ENCODE data around the gene CSNK1E.

CSNK1E gene

GRCh38 chr22:38249803-38250642, 67.2 kb downstream of the CSNK1E start:
- TF ChIP-seq CTCF (IDR thresholded peaks at IDR 0.05; ENCODE audit: insufficient read depth, low read length, missing control alignments) = no peak
- no peak overlapping the region for H3K4me3 ChIP-seq (ENCODE audit: low read depth, low read length)
- ChIA-PET POLR2A (no interaction called here), CTCF (interaction anchor here (1.0 kb wide), 1 partner anchor 11 kb away, joined by 3 read pairs; no protein-coding TSS in a partner anchor)
- DNase-seq (ENCODE audit: low read depth, low spot score) = no peak

GRCh38 chr22:38249301-38249700, 67.9 kb downstream of the CSNK1E start:
- TF ChIP-seq CTCF (IDR thresholded peaks at IDR 0.05; ENCODE audit: insufficient read depth, low read length, missing control alignments) = no peak
- DNase-seq (ENCODE audit: low read depth, low spot score) = no peak
- H3K4me3 ChIP-seq (ENCODE audit: low read depth, low read length) = no peak overlapping the region
- POLR2A ChIA-PET = no interaction called here
- CTCF ChIA-PET = interaction anchor here (1.0 kb wide), 1 partner anchor 12 kb away, joined by 3 read pairs; no protein-coding TSS in a partner anchor

- H3K4me3 ChIP-seq (ENCODE audit: low read depth, low read length) = no peak overlapping the region
- POLR2A ChIA-PET = no interaction called here
- no peak for TF ChIP-seq CTCF (IDR thresholded peaks at IDR 0.05; ENCODE audit: insufficient read depth, low read length, missing control alignments)
- DNase-seq (ENCODE audit: low read depth, low spot score) = no peak
- CTCF ChIA-PET = no interaction called here
Measured at GRCh38 chr22:38248280-38248679, 69.0 kb downstream of the CSNK1E start.

- no peak for TF ChIP-seq CTCF (IDR thresholded peaks at IDR 0.05; ENCODE audit: insufficient read depth, low read length, missing control alignments)
- no peak overlapping the region for H3K4me3 ChIP-seq (ENCODE audit: low read depth, low read length)
- CTCF ChIA-PET = no interaction called here
- no peak for DNase-seq (ENCODE audit: low read depth, low spot score)
- POLR2A ChIA-PET = no interaction called here
Measured at GRCh38 chr22:38247713-38248112, 69.5 kb downstream of the CSNK1E start.

- POLR2A ChIA-PET = no interaction called here
- no peak for TF ChIP-seq CTCF (IDR thresholded peaks at IDR 0.05; ENCODE audit: insufficient read depth, low read length, missing control alignments)
- DNase-seq (ENCODE audit: low read depth, low spot score) = no peak
- H3K4me3 ChIP-seq (ENCODE audit: low read depth, low read length) = no peak overlapping the region
- CTCF ChIA-PET = interaction anchor here (1.1 kb wide), 1 partner anchor 14 kb away, joined by 3 read pairs; no protein-coding TSS in a partner anchor
Measured at GRCh38 chr22:38246692-38247091, 70.5 kb downstream of the CSNK1E start.

- TF ChIP-seq CTCF (IDR thresholded peaks at IDR 0.05; ENCODE audit: insufficient read depth, low read length, missing control alignments) = no peak
- ChIA-PET POLR2A (no interaction called here), CTCF (interaction anchor here (1.1 kb wide), 1 partner anchor 15 kb away, joined by 3 read pairs; no protein-coding TSS in a partner anchor)
- H3K4me3 ChIP-seq (ENCODE audit: low read depth, low read length) = no peak overlapping the region
- no peak for DNase-seq (ENCODE audit: low read depth, low spot score)
Measured at GRCh38 chr22:38246046-38246658, 71.1 kb downstream of the CSNK1E start.

Data from AG04449 (cell line).